GM23248 (cell line): ENCODE data around the gene NOXO1.

Experiments
- EZH2 ChIP-seq: fragments of 200-600 bp; sonication (generic); IDR thresholded peaks from 2 replicates; pipeline ENCODE4 v1.6.1; 2018; ENCODE audit warnings: antibody characterized with exemption, mild to moderate bottlenecking; ENCODE audit not compliant: insufficient read depth, poor library complexity, severe bottlenecking
- EZH2phosphoT487 ChIP-seq: fragments of 200-600 bp; sonication (generic); IDR thresholded peaks from 2 replicates; pipeline ENCODE4 v1.6.1; 2018; ENCODE audit warnings: antibody characterized with exemption, moderate library complexity, mild to moderate bottlenecking, low read depth; ENCODE audit not compliant: insufficient read depth

- TF ChIP-seq EZH2phosphoT487 = no peak
- TF ChIP-seq EZH2 = no peak
Measured at GRCh38 chr16:1968146-1968953, 12.9 kb downstream of the NOXO1 start.
